IMR-90 (cell line): ENCODE results near the gene NAA10. TPM values are rescaled to one million over a fixed set of nuclear protein-coding genes. Genes with fewer than 3 reads are reported as not detected.
A peak's percentile ranks its signal among the peaks of the same experiment; 100 is the strongest.

Experiments used
- ATAC-seq: fragments of 200-7000 bp; cut with Tn5 transposase; 2 replicates; pipeline ENCODE4 v1.9.1; 2020; ENCODE audit warnings: low read depth, mild to moderate bottlenecking, moderate library complexity
- BruUV-seq: library from RNA; stranded (reverse); fragments of 400-500 nt; replicated peaks from 2 replicates; lab custom pipeline; 2021; lab: Mats Ljungman, UMichigan
- CTCF ChIA-PET: fragments of 300-600 bp; formaldehyde crosslinking; extraction: SDS; loops from one replicate; lab custom pipeline; 2021; ENCODE audit warnings: antibody characterized with exemption; lab: Yijun Ruan, JAX
- POLR2A ChIA-PET: fragments of 300-600 bp; sonication (Branson Sonifier 250); formaldehyde crosslinking; loops from one replicate; lab custom pipeline; 2022; ENCODE audit warnings: antibody characterized with exemption; ENCODE audit not compliant: unreplicated experiment; lab: Charles Lee
- DNase-seq: peaks from one replicate; pipeline ENCODE4 v3.0.0; 2013
- H2AFZ ChIP-seq: replicated peaks from 2 replicates; pipeline ENCODE3; 2013; ENCODE audit warnings: low read length, mild to moderate bottlenecking; ENCODE audit not compliant: poor library complexity
- H2AK5ac ChIP-seq: 2 replicates; pipeline ENCODE4 v1.6.1; 2013; ENCODE audit warnings: low read depth, low read length, inconsistent platforms
- H2AK9ac ChIP-seq: replicated peaks from 2 replicates; pipeline ENCODE3; 2013; ENCODE audit warnings: mild to moderate bottlenecking, low read depth, low read length, moderate library complexity; ENCODE audit not compliant: poor library complexity
- H2BK120ac ChIP-seq: 2 replicates; pipeline ENCODE4 v1.6.1; 2013; ENCODE audit warnings: low read depth, low read length, inconsistent platforms
- H2BK15ac ChIP-seq: 3 replicates; pipeline ENCODE4 v1.6.1; 2013; ENCODE audit warnings: low read depth, low read length, inconsistent platforms
- H2BK20ac ChIP-seq: 2 replicates; pipeline ENCODE4 v1.6.1; 2013; ENCODE audit warnings: low read depth, mild to moderate bottlenecking, inconsistent platforms, low read length, moderate library complexity
- H2BK5ac ChIP-seq: 2 replicates; pipeline ENCODE4 v1.6.1; 2013; ENCODE audit warnings: mild to moderate bottlenecking, low read depth, low read length, inconsistent platforms; ENCODE audit not compliant: poor library complexity, severe bottlenecking
- H3K14ac ChIP-seq: replicated peaks from 2 replicates; pipeline ENCODE4 v1.6.1; 2013; ENCODE audit warnings: low read depth, low read length, inconsistent platforms
- H3K18ac ChIP-seq: 2 replicates; pipeline ENCODE4 v1.6.1; 2013; ENCODE audit warnings: low read depth, low read length, control low read depth
- H3K23ac ChIP-seq: 2 replicates; pipeline ENCODE4 v1.6.1; 2013; ENCODE audit warnings: low read depth, low read length, inconsistent platforms
- H3K27ac ChIP-seq: 2 replicates; pipeline ENCODE4 v1.5.1; 2013; ENCODE audit warnings: mild to moderate bottlenecking, control low read depth, low read length; ENCODE audit not compliant: insufficient read depth
- H3K27me3 ChIP-seq: 2 replicates; pipeline ENCODE4 v1.6.1; 2013; ENCODE audit warnings: low read length; ENCODE audit not compliant: control insufficient read depth, insufficient read depth
- H3K36me3 ChIP-seq: 2 replicates; pipeline ENCODE4 v1.6.1; 2013; ENCODE audit warnings: low read length, mixed read lengths; ENCODE audit not compliant: control insufficient read depth, insufficient read depth
- H3K4ac ChIP-seq: 2 replicates; pipeline ENCODE4 v1.6.1; 2013; ENCODE audit warnings: low read depth, low read length, inconsistent platforms
- H3K4me1 ChIP-seq: 2 replicates; pipeline ENCODE4 v1.6.1; 2013; ENCODE audit warnings: low read length, mixed read lengths; ENCODE audit not compliant: control insufficient read depth, insufficient read depth
- H3K4me2 ChIP-seq: 2 replicates; pipeline ENCODE4 v1.6.1; 2013; ENCODE audit warnings: low read depth, mild to moderate bottlenecking, control low read depth, low read length, moderate library complexity
- H3K4me3 ChIP-seq: 2 replicates; pipeline ENCODE4 v1.5.1; 2013; ENCODE audit warnings: low read depth, mild to moderate bottlenecking, control low read depth, low read length, moderate library complexity; ENCODE audit not compliant: insufficient read depth
- H3K56ac ChIP-seq: 2 replicates; pipeline ENCODE4 v1.6.1; 2013; ENCODE audit warnings: low read length, inconsistent platforms; ENCODE audit not compliant: insufficient read depth; ENCODE audit errors: extremely low read depth
- H3K79me1 ChIP-seq, 2 experiments: 2 replicates each; pipeline ENCODE4 v1.6.1; 2013; ENCODE audit warnings: low read length in 2 of 2, inconsistent platforms in 1 of 2, low read depth in 1 of 2
- H3K9ac ChIP-seq: 2 replicates; pipeline ENCODE4 v1.6.1; 2013; ENCODE audit warnings: low read depth, low read length, control low read depth
- H3K9me1 ChIP-seq: 2 replicates; pipeline ENCODE4 v1.6.1; 2013; ENCODE audit warnings: low read length, inconsistent platforms; ENCODE audit not compliant: insufficient read depth
- H3K9me3 ChIP-seq: 2 replicates; pipeline ENCODE4 v1.6.1; 2013; ENCODE audit warnings: low read length; ENCODE audit not compliant: control insufficient read depth, insufficient read depth
- H4K20me1 ChIP-seq: 2 replicates; pipeline ENCODE4 v1.6.1; 2013; ENCODE audit warnings: low read length, inconsistent platforms; ENCODE audit not compliant: insufficient read depth
- H4K5ac ChIP-seq: 2 replicates; pipeline ENCODE4 v1.6.1; 2013; ENCODE audit warnings: mild to moderate bottlenecking, low read depth, low read length, control low read depth
- H4K8ac ChIP-seq, 2 experiments: 2 replicates each; pipeline ENCODE4 v1.6.1; 2013; ENCODE audit warnings: low read depth in 2 of 2, low read length in 2 of 2, control low read depth in 1 of 2, inconsistent platforms in 1 of 2
- H4K91ac ChIP-seq: 2 replicates; pipeline ENCODE4 v1.6.1; 2013; ENCODE audit warnings: low read depth, low read length, inconsistent platforms; ENCODE audit not compliant: insufficient read depth
- BHLHE40 ChIP-seq: fragments of 150-350 bp; IDR thresholded peaks from 2 replicates; pipeline ENCODE4 v1.6.1; 2016; ENCODE audit warnings: mild to moderate bottlenecking, low read depth, low read length
- CEBPB ChIP-seq: IDR thresholded peaks from 2 replicates; pipeline ENCODE4 v1.6.1; 2012; ENCODE audit warnings: low read depth, low read length, improper control_type of control experiment
- CHD1 ChIP-seq: IDR thresholded peaks from 2 replicates; pipeline ENCODE4 v1.6.1; 2012; ENCODE audit warnings: low read depth, low read length, improper control_type of control experiment
- MXI1 ChIP-seq: IDR thresholded peaks from 2 replicates; pipeline ENCODE4 v1.6.1; 2012; ENCODE audit warnings: low read depth, mild to moderate bottlenecking, low read length, moderate library complexity, borderline replicate concordance
- WGBS, 2 experiments: methylation state at CpG; one replicate each; pipeline versions ENCODE4 v1.1.5 to v1.1.7; 2013; ENCODE audit warnings: missing lambda C conversion rate in 2 of 2; ENCODE audit not compliant: insufficient read length in 1 of 2; ENCODE audit errors: extremely low coverage in 2 of 2; 5-methylcytosine and 5-hydroxymethylcytosine counted together
- dilution Hi-C: fragments of 300-500 bp; cut with HindIII; formaldehyde crosslinking; loops from one replicate; pipeline ENCODE4 v1.14.3; 2018; ENCODE audit warnings: low sequenced_read_pairs; ENCODE audit not compliant: unreplicated experiment
- in situ Hi-C: fragments of 300-500 bp; cut with MboI; formaldehyde crosslinking; loops from 3 replicates; pipeline ENCODE4 v1.14.3; 2019; ENCODE audit warnings: low sequenced_read_pairs, inconsistent platforms, mixed read lengths
- intact Hi-C: fragments of 100-400 bp; cut with micrococcal nuclease; formaldehyde crosslinking; loops from 2 replicates; pipeline ENCODE4 v1.10.0; 2022
- polyA plus RNA-seq, 3 experiments: library from polyadenylated mRNA; depleted of rRNA; stranded (reverse); fragments of >200 nt; gene quantifications; 2 replicates each; pipeline ENCODE4 v1.2.3, GENCODE V29; 2012; ENCODE audit warnings: low replicate concordance in 1 of 3
- total RNA-seq: library from RNA; depleted of rRNA; stranded (reverse); fragments of >200 nt; gene quantifications from 2 replicates; pipeline ENCODE4 v1.2.3, GENCODE V29; 2012
- TF ChIP-seq, protein P1 (sequence below): fragments of 150-350 bp; IDR thresholded peaks from 2 replicates; pipeline ENCODE4 v1.6.1; 2017; ENCODE audit warnings: mild to moderate bottlenecking, antibody characterized with exemption, low read length, low read depth

The NAA10 gene
- total and polyA plus RNA-seq, 2 of the 4 experiments (the other 2 are of a cell fraction) = 98.6 to 172 TPM

DNA sequence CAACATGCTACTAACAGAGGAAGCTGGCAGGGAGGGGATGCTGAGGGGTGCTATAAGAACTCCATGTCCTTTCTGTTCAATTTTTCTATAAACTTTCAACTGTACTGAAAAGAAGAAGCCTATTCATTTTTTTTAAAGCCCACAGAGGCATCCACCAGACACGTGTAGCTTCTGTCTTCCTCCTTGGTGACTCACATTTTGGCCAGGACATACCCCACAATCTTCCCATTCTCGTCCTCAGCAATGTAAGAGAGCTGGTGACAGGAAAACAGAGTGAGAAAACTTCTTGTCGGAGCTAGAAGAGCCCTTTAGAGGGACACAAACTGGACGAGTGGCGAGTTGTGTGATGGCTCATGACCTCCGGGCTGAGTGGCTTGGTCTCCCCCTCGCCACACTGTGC, 1.1 kb downstream of the NAA10 start:
- H3K4me1 ChIP-seq = peaks cover 2% of the 10 kb centered on the region; the same call in 1 of the 2 replicates
- peak overlapping the region; percentile 97 for H3K4me3 ChIP-seq
- no peak overlapping the region for H3K18ac ChIP-seq
- no TSS peak for BruUV-seq
- H2AK5ac ChIP-seq = no peak overlapping the region
- H4K20me1 ChIP-seq = peaks cover 20% of the 10 kb centered on the region
- H3K9ac ChIP-seq = peak overlapping the region; percentile 79
- ChIA-PET CTCF (interaction anchor here (1.2 to 1.6 kb wide), 2 partner anchors 11 to 14 kb away, joined by 4 to 7 read pairs; no protein-coding TSS in a partner anchor), POLR2A (no interaction called here)
- peak; percentile 56 for DNase-seq
- peak overlapping the region; percentile 78; the same call in 1 of the 2 replicates for H3K23ac ChIP-seq
- TF ChIP-seq CEBPB (no peak), CHD1 (no peak), MXI1 (peak; percentile 70), BHLHE40 (no peak)
- TF ChIP-seq, protein P1, sequence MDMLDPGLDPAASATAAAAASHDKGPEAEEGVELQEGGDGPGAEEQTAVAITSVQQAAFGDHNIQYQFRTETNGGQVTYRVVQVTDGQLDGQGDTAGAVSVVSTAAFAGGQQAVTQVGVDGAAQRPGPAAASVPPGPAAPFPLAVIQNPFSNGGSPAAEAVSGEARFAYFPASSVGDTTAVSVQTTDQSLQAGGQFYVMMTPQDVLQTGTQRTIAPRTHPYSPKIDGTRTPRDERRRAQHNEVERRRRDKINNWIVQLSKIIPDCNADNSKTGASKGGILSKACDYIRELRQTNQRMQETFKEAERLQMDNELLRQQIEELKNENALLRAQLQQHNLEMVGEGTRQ = peak; percentile 23; the same call in 1 of the 2 replicates
- no peak overlapping the region for H4K5ac ChIP-seq
- H3K4ac ChIP-seq = no peak overlapping the region; the same call in 1 of the 2 replicates
- peaks cover 23% of the 10 kb centered on the region for H3K36me3 ChIP-seq
- no peak overlapping the region; a peak in 1 of 4 replicates for H4K8ac ChIP-seq
- no peaks in the 10 kb centered on the region; the same call in 1 of the 2 replicates for H3K27me3 ChIP-seq
- no peaks in the 10 kb centered on the region for H3K9me1 ChIP-seq
- peaks cover 4 to 9% of the 10 kb centered on the region in 2 experiments; a peak in 2 of 4 replicates for H3K79me1 ChIP-seq
- H2BK20ac ChIP-seq = no peak overlapping the region
- peak overlapping the region; percentile 46; the same call in 1 of the 2 replicates for H3K27ac ChIP-seq
- dilution Hi-C loops = no loop called here
- no peak overlapping the region for H4K91ac ChIP-seq
- peak overlapping the region; percentile 87; the same call in 1 of the 2 replicates for H3K14ac ChIP-seq
- intact Hi-C loops = no loop called here
- ATAC-seq = no peak
- peak overlapping the region; percentile 41; the same call in 1 of the 2 replicates for H3K56ac ChIP-seq
- H2AK9ac ChIP-seq = peak overlapping the region; percentile 96
- H2BK120ac ChIP-seq = no peak overlapping the region
- peak overlapping the region; percentile 93 for H3K4me2 ChIP-seq
- H3K9me3 ChIP-seq = no peaks in the 10 kb centered on the region
- in situ Hi-C loops = no loop called here
- H2AFZ ChIP-seq = peak overlapping the region; percentile 93
- H2BK5ac ChIP-seq = no peak overlapping the region
- H2BK15ac ChIP-seq = no peak overlapping the region
- no CpG with 5 or more reads among the region's 7 CpGs for WGBS, 2 experiments
